HepG2 (cell line): Measurements from ENCODE around the gene FKBP10. TPM values are rescaled to one million over a fixed set of nuclear protein-coding genes. Genes with fewer than 3 reads are reported as not detected.

ENCODE experiments used
- AHR ChIP-seq: IDR thresholded peaks from 2 replicates; pipeline ENCODE4 v1.6.1; 2018; ENCODE audit warnings: missing genetic modification reagents, missing compliant biosample characterization
- ATF7-NPFF ChIP-seq: sonication (generic); formaldehyde crosslinking; IDR thresholded peaks from 2 replicates; pipeline ENCODE4 v1.8.1; 2023; ENCODE audit warnings: mild to moderate bottlenecking, low read depth, missing genetic modification reagents, moderate library complexity
- CHCHD3 ChIP-seq: sonication (generic); formaldehyde crosslinking; IDR thresholded peaks from 2 replicates; pipeline ENCODE4 v1.8.0; 2022; ENCODE audit warnings: mild to moderate bottlenecking, missing genetic modification reagents, moderate library complexity
- GMEB1 ChIP-seq: sonication (generic); formaldehyde crosslinking; IDR thresholded peaks from 2 replicates; pipeline ENCODE4 v1.5.1; 2020; ENCODE audit warnings: missing genetic modification reagents, mild to moderate bottlenecking, borderline replicate concordance
- GTF2F1 ChIP-seq: fragments of 150-350 bp; IDR thresholded peaks from 2 replicates; pipeline ENCODE4 v1.6.1; 2014; ENCODE audit warnings: low read length
- KLF12 ChIP-seq: sonication (generic); formaldehyde crosslinking; IDR thresholded peaks from 2 replicates; pipeline ENCODE4 v1.4.0; 2020; ENCODE audit warnings: missing genetic modification reagents, borderline replicate concordance
- KLF6 ChIP-seq: IDR thresholded peaks from 2 replicates; pipeline ENCODE4 v1.8.0; 2016; ENCODE audit warnings: missing biosample characterization, missing genetic modification reagents
- MAF1 ChIP-seq: sonication (generic); formaldehyde crosslinking; IDR thresholded peaks from 2 replicates; pipeline ENCODE4 v1.5.0; 2020; ENCODE audit warnings: missing genetic modification reagents, borderline replicate concordance
- MIER2 ChIP-seq: IDR thresholded peaks from 2 replicates; pipeline ENCODE4 v1.6.1; 2016; ENCODE audit warnings: missing biosample characterization, missing genetic modification reagents
- MTF2 ChIP-seq: sonication (generic); formaldehyde crosslinking; IDR thresholded peaks from 2 replicates; pipeline ENCODE4 v1.5.0; 2020; ENCODE audit warnings: missing genetic modification reagents, borderline replicate concordance
- REL ChIP-seq: sonication (generic); formaldehyde crosslinking; conservative IDR thresholded peaks from 2 replicates; pipeline ENCODE4 v1.8.0; 2022; ENCODE audit warnings: mild to moderate bottlenecking, missing genetic modification reagents, moderate library complexity
- ZFY ChIP-seq: sonication (generic); formaldehyde crosslinking; IDR thresholded peaks from 2 replicates; pipeline ENCODE4 v1.4.0; 2020; ENCODE audit warnings: missing genetic modification reagents
- ZMYM4 ChIP-seq: sonication (generic); formaldehyde crosslinking; IDR thresholded peaks from 2 replicates; pipeline ENCODE4 v1.8.1; 2023; ENCODE audit warnings: mild to moderate bottlenecking, missing genetic modification reagents
- ZNF329 ChIP-seq: sonication (generic); formaldehyde crosslinking; IDR thresholded peaks from 2 replicates; pipeline ENCODE4 v1.9.0; 2021; ENCODE audit warnings: low read depth, mild to moderate bottlenecking, missing genetic modification reagents
- ZNF33A ChIP-seq: sonication (generic); formaldehyde crosslinking; IDR thresholded peaks from 2 replicates; pipeline ENCODE4 v1.5.1; 2020; ENCODE audit warnings: missing genetic modification reagents, mild to moderate bottlenecking, moderate library complexity, borderline replicate concordance
- ZNF597 ChIP-seq: sonication (generic); formaldehyde crosslinking; IDR thresholded peaks from 2 replicates; pipeline ENCODE4 v1.5.0; 2020; ENCODE audit warnings: missing genetic modification reagents
- ZNF790 ChIP-seq: sonication (generic); formaldehyde crosslinking; IDR thresholded peaks from 2 replicates; pipeline ENCODE4 v1.8.0; 2022; ENCODE audit warnings: missing genetic modification reagents, mild to moderate bottlenecking, borderline replicate concordance
- polyA plus RNA-seq, 8 experiments: library from polyadenylated mRNA; depleted of rRNA in 3 of 8; stranded (reverse) in 7 of 8; unstranded in 1 of 8; fragments of >200 nt; fragmentation: Illumina TruSeq in 4 of 8; extraction: Trizol in 4 of 8; gene quantifications; 2 replicates each; pipeline versions ENCODE4 v1.2.1 to v1.2.3, GENCODE V29; 2011 to 2016; ENCODE audit warnings: low read depth in 4 of 8, missing spikeins in 1 of 8, mixed read lengths in 1 of 8; ENCODE audit not compliant: insufficient read depth in 1 of 8
- total RNA-seq, 5 experiments: library from RNA; depleted of rRNA; stranded (reverse); fragments of >200 nt; fragmentation: Illumina TruSeq; extraction: Trizol; gene quantifications; 2 replicates each; pipeline ENCODE4 v1.2.3, GENCODE V29; 2016; ENCODE audit warnings: low read depth in 1 of 5
- TF ChIP-seq, protein P1 (sequence below): sonication (generic); formaldehyde crosslinking; IDR thresholded peaks from 2 replicates; pipeline ENCODE4 v1.4.0; 2020; ENCODE audit warnings: mild to moderate bottlenecking, missing genetic modification reagents
- TF ChIP-seq, protein P2 (sequence below): sonication (generic); formaldehyde crosslinking; conservative IDR thresholded peaks from 2 replicates; pipeline ENCODE4 v1.4.0; 2020; ENCODE audit warnings: missing genetic modification reagents
- TF ChIP-seq, protein P3 (sequence below): sonication (generic); formaldehyde crosslinking; IDR thresholded peaks from 2 replicates; pipeline ENCODE4 v1.5.1; 2020; ENCODE audit warnings: mild to moderate bottlenecking, missing genetic modification reagents, moderate library complexity

FKBP10 gene
- total and polyA plus RNA-seq, 2 of the 13 experiments (the other 11 are each of a cell fraction or from before 2014, with no cell fraction given), result 149 to 573 TPM

- peak; percentile 72; the same call in 1 of the 2 replicates for TF ChIP-seq ZNF33A (CRISPR knock-in tag)
- TF ChIP-seq, protein P1, sequence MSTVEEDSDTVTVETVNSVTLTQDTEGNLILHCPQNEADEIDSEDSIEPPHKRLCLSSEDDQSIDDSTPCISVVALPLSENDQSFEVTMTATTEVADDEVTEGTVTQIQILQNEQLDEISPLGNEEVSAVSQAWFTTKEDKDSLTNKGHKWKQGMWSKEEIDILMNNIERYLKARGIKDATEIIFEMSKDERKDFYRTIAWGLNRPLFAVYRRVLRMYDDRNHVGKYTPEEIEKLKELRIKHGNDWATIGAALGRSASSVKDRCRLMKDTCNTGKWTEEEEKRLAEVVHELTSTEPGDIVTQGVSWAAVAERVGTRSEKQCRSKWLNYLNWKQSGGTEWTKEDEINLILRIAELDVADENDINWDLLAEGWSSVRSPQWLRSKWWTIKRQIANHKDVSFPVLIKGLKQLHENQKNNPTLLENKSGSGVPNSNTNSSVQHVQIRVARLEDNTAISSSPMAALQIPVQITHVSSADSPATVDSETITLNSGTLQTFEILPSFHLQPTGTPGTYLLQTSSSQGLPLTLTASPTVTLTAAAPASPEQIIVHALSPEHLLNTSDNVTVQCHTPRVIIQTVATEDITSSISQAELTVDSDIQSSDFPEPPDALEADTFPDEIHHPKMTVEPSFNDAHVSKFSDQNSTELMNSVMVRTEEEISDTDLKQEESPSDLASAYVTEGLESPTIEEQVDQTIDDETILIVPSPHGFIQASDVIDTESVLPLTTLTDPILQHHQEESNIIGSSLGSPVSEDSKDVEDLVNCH, result no peak
- TF ChIP-seq CHCHD3, result no peak
- no peak for TF ChIP-seq ATF7-NPFF
- TF ChIP-seq GMEB1, result peak; percentile 36; the same call in 1 of the 2 replicates
- TF ChIP-seq ZNF790 (CRISPR knock-in tag), result peak; percentile 38; the same call in 1 of the 2 replicates
- no peak for TF ChIP-seq MAF1 (CRISPR knock-in tag)
- TF ChIP-seq, protein P2, sequence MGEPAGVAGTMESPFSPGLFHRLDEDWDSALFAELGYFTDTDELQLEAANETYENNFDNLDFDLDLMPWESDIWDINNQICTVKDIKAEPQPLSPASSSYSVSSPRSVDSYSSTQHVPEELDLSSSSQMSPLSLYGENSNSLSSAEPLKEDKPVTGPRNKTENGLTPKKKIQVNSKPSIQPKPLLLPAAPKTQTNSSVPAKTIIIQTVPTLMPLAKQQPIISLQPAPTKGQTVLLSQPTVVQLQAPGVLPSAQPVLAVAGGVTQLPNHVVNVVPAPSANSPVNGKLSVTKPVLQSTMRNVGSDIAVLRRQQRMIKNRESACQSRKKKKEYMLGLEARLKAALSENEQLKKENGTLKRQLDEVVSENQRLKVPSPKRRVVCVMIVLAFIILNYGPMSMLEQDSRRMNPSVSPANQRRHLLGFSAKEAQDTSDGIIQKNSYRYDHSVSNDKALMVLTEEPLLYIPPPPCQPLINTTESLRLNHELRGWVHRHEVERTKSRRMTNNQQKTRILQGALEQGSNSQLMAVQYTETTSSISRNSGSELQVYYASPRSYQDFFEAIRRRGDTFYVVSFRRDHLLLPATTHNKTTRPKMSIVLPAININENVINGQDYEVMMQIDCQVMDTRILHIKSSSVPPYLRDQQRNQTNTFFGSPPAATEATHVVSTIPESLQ, result no peak
- TF ChIP-seq ZFY (CRISPR knock-in tag), result peak; percentile 84
- TF ChIP-seq, protein P3, sequence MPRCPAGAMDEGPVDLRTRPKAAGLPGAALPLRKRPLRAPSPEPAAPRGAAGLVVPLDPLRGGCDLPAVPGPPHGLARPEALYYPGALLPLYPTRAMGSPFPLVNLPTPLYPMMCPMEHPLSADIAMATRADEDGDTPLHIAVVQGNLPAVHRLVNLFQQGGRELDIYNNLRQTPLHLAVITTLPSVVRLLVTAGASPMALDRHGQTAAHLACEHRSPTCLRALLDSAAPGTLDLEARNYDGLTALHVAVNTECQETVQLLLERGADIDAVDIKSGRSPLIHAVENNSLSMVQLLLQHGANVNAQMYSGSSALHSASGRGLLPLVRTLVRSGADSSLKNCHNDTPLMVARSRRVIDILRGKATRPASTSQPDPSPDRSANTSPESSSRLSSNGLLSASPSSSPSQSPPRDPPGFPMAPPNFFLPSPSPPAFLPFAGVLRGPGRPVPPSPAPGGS (CRISPR knock-in tag), result peak; percentile 72; the same call in 1 of the 2 replicates
- no peak for TF ChIP-seq ZNF329 (CRISPR knock-in tag)
- TF ChIP-seq REL, result no peak
- TF ChIP-seq ZMYM4, result no peak; the same call in 1 of the 2 replicates
- no peak for TF ChIP-seq AHR (CRISPR knock-in tag)
- TF ChIP-seq MIER2, result no peak
- TF ChIP-seq MTF2 (CRISPR knock-in tag), result no peak
- TF ChIP-seq KLF12 (CRISPR knock-in tag), result peak; percentile 53; the same call in 1 of the 2 replicates
- TF ChIP-seq ZNF597 (CRISPR knock-in tag), result no peak
- TF ChIP-seq GTF2F1, result no peak
- peak; percentile 37; the same call in 1 of the 2 replicates for TF ChIP-seq KLF6 (CRISPR knock-in tag)
These were observed 35.1 kb upstream of the FKBP10 start (continued) for GRCh38 chr17:41777574-41778188.
